Activated T-cell treated with anti-CD3 and anti-CD28 coated beads, Interleukin-2, amount 50 U/mL, for 72 hours (primary cell): Measurements from ENCODE around the gene AQP2. TPM values are rescaled to one million over a fixed set of nuclear protein-coding genes. Genes with fewer than 3 reads are reported as not detected.

Source experiments
- ATAC-seq, 2 donors: fragments of 150-1000 bp; cut with Tn5 transposase; replicated peaks in 1 of 2; 2 replicates each; pipeline ENCODE4 v1.10.0; 2021; ENCODE audit warnings: moderate library complexity in 2 of 2, mild to moderate bottlenecking in 1 of 2
- DNase-seq, 2 donors: peaks; one replicate each; pipeline ENCODE4 v3.0.0; 2021 to 2022; ENCODE audit warnings: mixed read lengths in 1 of 2
- H3K27ac Mint-ChIP-seq: one replicate; pipeline ENCODE4 v1.8.0; 2022; ENCODE audit warnings: mild to moderate bottlenecking, moderate library complexity, mixed read lengths
- H3K27me3 Mint-ChIP-seq: one replicate; pipeline ENCODE4 v1.8.0; 2022; ENCODE audit warnings: low read depth, mixed read lengths
- H3K36me3 Mint-ChIP-seq, 2 donors: one replicate each; pipeline ENCODE4 v1.8.0; 2022; ENCODE audit warnings: mixed read lengths in 2 of 2, mild to moderate bottlenecking in 1 of 2; ENCODE audit not compliant: insufficient read depth in 2 of 2
- H3K4me1 Mint-ChIP-seq: one replicate; pipeline ENCODE4 v1.8.0; 2022; ENCODE audit warnings: low read depth, mixed read lengths
- H3K4me3 Mint-ChIP-seq, 2 donors: one replicate each; pipeline ENCODE4 v1.8.0; 2022; ENCODE audit warnings: mild to moderate bottlenecking in 2 of 2, mixed read lengths in 2 of 2, moderate library complexity in 2 of 2
- H3K9me3 Mint-ChIP-seq, 2 donors: one replicate each; pipeline ENCODE4 v1.8.0; 2022; ENCODE audit warnings: mixed read lengths in 2 of 2
- total RNA-seq, 2 donors: library from RNA; stranded (reverse); gene quantifications; one replicate each; pipeline ENCODE4 v1.2.3, GENCODE V29; 2022

AQP2 gene
- total RNA-seq, 2 donors from 2014 or later: not detected

- H3K27me3 Mint-ChIP-seq: no peaks in the 10 kb centered on the region
- no peak overlapping the region for H3K4me3 Mint-ChIP-seq
- H3K9me3 Mint-ChIP-seq: no peaks in the 10 kb centered on the region
- no peaks in the 10 kb centered on the region for H3K4me1 Mint-ChIP-seq
- no peak overlapping the region for H3K27ac Mint-ChIP-seq
- DNase-seq (no peak), ATAC-seq (no peak)
- no peaks in the 10 kb centered on the region for H3K36me3 Mint-ChIP-seq
These were observed 27.4 kb upstream of the AQP2 start for GRCh38 chr12:49923035-49923644.

GRCh38 chr12:49923880-49924556, 26.5 kb upstream of the AQP2 start:
- ATAC-seq: no peak
- Mint-ChIP-seq H3K27me3 (no peaks in the 10 kb centered on the region), H3K9me3 (no peaks in the 10 kb centered on the region), H3K4me1 (no peaks in the 10 kb centered on the region), H3K36me3 (no peaks in the 10 kb centered on the region), H3K4me3 (no peak overlapping the region), H3K27ac (no peak overlapping the region)
- DNase-seq: no peak

- Mint-ChIP-seq H3K27ac (no peak overlapping the region), H3K36me3 (no peaks in the 10 kb centered on the region), H3K4me1 (no peaks in the 10 kb centered on the region), H3K9me3 (no peaks in the 10 kb centered on the region), H3K27me3 (no peaks in the 10 kb centered on the region), H3K4me3 (no peak overlapping the region)
- ATAC-seq: no peak
- no peak for DNase-seq
These were observed 25.8 kb upstream of the AQP2 start for GRCh38 chr12:49924628-49925246.

- no peak overlapping the region for H3K27ac Mint-ChIP-seq
- no peaks in the 10 kb centered on the region for H3K9me3 Mint-ChIP-seq
- H3K27me3 Mint-ChIP-seq: no peaks in the 10 kb centered on the region
- no peak for DNase-seq
- H3K4me3 Mint-ChIP-seq: no peak overlapping the region
- no peaks in the 10 kb centered on the region for H3K4me1 Mint-ChIP-seq
- no peak for ATAC-seq
- no peaks in the 10 kb centered on the region for H3K36me3 Mint-ChIP-seq
These were observed 24.9 kb upstream of the AQP2 start for GRCh38 chr12:49925433-49926204.

GRCh38 chr12:49928471-49928870, 22.1 kb upstream of the AQP2 start:
- H3K4me3 Mint-ChIP-seq: no peak overlapping the region
- H3K27me3 Mint-ChIP-seq: no peaks in the 10 kb centered on the region
- H3K36me3 Mint-ChIP-seq: no peaks in the 10 kb centered on the region
- ATAC-seq (no peak), DNase-seq (no peak)
- H3K27ac Mint-ChIP-seq: no peak overlapping the region
- H3K4me1 Mint-ChIP-seq: no peaks in the 10 kb centered on the region
- no peaks in the 10 kb centered on the region for H3K9me3 Mint-ChIP-seq

GRCh38 chr12:49929581-49929980, 21.0 kb upstream of the AQP2 start:
- no peak overlapping the region for H3K27ac Mint-ChIP-seq
- no peaks in the 10 kb centered on the region for H3K9me3 Mint-ChIP-seq
- no peak for DNase-seq
- peaks cover under 1% of the 10 kb centered on the region for H3K27me3 Mint-ChIP-seq
- H3K36me3 Mint-ChIP-seq: no peaks in the 10 kb centered on the region
- no peaks in the 10 kb centered on the region for H3K4me1 Mint-ChIP-seq
- ATAC-seq: no peak
- no peak overlapping the region for H3K4me3 Mint-ChIP-seq

GRCh38 chr12:49930515-49931288, 19.8 kb upstream of the AQP2 start:
- Mint-ChIP-seq H3K27ac (no peak overlapping the region), H3K36me3 (no peaks in the 10 kb centered on the region), H3K9me3 (no peaks in the 10 kb centered on the region), H3K4me1 (no peaks in the 10 kb centered on the region), H3K27me3 (peaks cover 9% of the 10 kb centered on the region), H3K4me3 (no peak overlapping the region)
- DNase-seq: no peak
- peak; percentile 58 to 65 for ATAC-seq

- peaks cover 9% of the 10 kb centered on the region for H3K27me3 Mint-ChIP-seq
These were observed 18.5 kb upstream of the AQP2 start for GRCh38 chr12:49932023-49932422.

GRCh38 chr12:49932533-49933130, 17.9 kb upstream of the AQP2 start:
- DNase-seq (no peak), ATAC-seq (no peak)
- Mint-ChIP-seq H3K36me3 (no peaks in the 10 kb centered on the region), H3K4me1 (no peaks in the 10 kb centered on the region), H3K4me3 (no peak overlapping the region), H3K9me3 (no peaks in the 10 kb centered on the region), H3K27ac (no peak overlapping the region), H3K27me3 (peaks cover 9% of the 10 kb centered on the region)

More at GRCh38 chr12:49932023-49932422, 18.5 kb upstream of the AQP2 start:
- no peak overlapping the region for H3K27ac Mint-ChIP-seq
- H3K4me1 Mint-ChIP-seq: no peaks in the 10 kb centered on the region
- H3K9me3 Mint-ChIP-seq: no peaks in the 10 kb centered on the region
- no peaks in the 10 kb centered on the region for H3K36me3 Mint-ChIP-seq
- H3K4me3 Mint-ChIP-seq: no peak overlapping the region
- ATAC-seq (no peak), DNase-seq (no peak)

DNA sequence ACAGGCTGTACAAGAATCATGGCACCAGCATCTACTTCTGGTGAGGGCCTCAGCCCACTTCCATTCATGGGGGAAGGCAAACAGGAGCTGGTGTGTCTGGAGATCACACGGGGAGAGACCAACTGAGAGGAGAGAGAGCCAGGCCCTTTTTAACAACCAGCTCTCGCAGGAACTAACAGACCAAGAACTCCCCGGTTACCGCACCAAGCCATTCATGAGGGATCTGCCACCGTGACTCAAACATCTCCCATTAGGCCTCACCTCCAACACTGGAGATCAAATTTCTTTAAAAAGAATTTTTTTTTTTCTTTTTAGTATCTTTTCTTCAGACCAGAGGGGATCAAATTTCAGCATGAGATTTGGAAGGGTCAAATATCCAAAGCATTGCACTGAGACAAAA, 16.7 kb upstream of the AQP2 start:
- Mint-ChIP-seq H3K4me1 (no peaks in the 10 kb centered on the region), H3K9me3 (no peaks in the 10 kb centered on the region), H3K27ac (no peak overlapping the region), H3K27me3 (peaks cover 9% of the 10 kb centered on the region), H3K36me3 (no peaks in the 10 kb centered on the region), H3K4me3 (no peak overlapping the region)
- ATAC-seq (no peak), DNase-seq (no peak)

GRCh38 chr12:49934505-49934904, 16.0 kb upstream of the AQP2 start:
- H3K4me1 Mint-ChIP-seq: no peaks in the 10 kb centered on the region
- peaks cover 9% of the 10 kb centered on the region for H3K27me3 Mint-ChIP-seq
- ATAC-seq (no peak), DNase-seq (no peak)
- no peak overlapping the region for H3K4me3 Mint-ChIP-seq
- H3K9me3 Mint-ChIP-seq: no peaks in the 10 kb centered on the region
- H3K27ac Mint-ChIP-seq: no peak overlapping the region
- no peaks in the 10 kb centered on the region for H3K36me3 Mint-ChIP-seq

DNA sequence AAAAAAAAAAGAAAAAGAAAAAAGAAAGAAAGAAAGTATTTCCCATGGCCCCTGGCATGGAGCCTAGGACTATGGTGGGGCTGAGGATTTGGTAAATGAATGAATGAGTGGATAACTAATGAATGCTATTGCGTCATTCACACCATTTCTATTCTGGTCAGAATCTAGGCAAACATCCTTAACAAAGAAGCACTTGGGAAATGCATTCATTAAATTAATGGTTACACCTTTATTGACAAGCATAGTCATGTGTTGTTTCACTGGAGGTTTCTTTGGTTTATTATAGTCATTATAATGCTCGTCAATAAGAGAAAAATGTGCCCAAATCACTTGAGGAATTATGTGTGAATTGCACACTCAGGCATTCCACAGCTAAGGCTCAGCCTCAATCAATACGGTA, 13.6 kb upstream of the AQP2 start:
- DNase-seq (no peak), ATAC-seq (no peak)
- no peaks in the 10 kb centered on the region for H3K9me3 Mint-ChIP-seq
- no peaks in the 10 kb centered on the region for H3K36me3 Mint-ChIP-seq
- no peaks in the 10 kb centered on the region for H3K4me1 Mint-ChIP-seq
- no peak overlapping the region for H3K4me3 Mint-ChIP-seq
- H3K27me3 Mint-ChIP-seq: peaks cover 9% of the 10 kb centered on the region
- no peak overlapping the region for H3K27ac Mint-ChIP-seq
